RWPE1 (cell line): ENCODE measurements around the gene HEY2.
A peak's percentile ranks its signal among the peaks of the same experiment; 100 is the strongest.

Source experiments
- CTCF ChIA-PET: fragments of 350-600 bp; sonication (Branson Sonifier 250); formaldehyde crosslinking; extraction: SDS; loops from one replicate; lab custom pipeline; 2021; lab: Yijun Ruan, JAX
- POLR2A ChIA-PET: fragments of 400-600 bp; formaldehyde crosslinking; extraction: SDS; loops from one replicate; lab custom pipeline; 2020; ENCODE audit warnings: antibody characterized with exemption; ENCODE audit not compliant: low non-redundant PET; lab: Yijun Ruan, JAX
- DNase-seq: peaks from one replicate; pipeline ENCODE4 v3.0.0; 2012; ENCODE audit warnings: low spot score
- H3K27ac ChIP-seq: fragments of 450-650 bp; 2 replicates; pipeline ENCODE4 v1.5.1; 2017
- TF ChIP-seq, protein P1 (sequence below): fragments of 450-650 bp; conservative IDR thresholded peaks from 2 replicates; pipeline ENCODE4 v1.5.1; 2017; ENCODE audit warnings: low read depth, mild to moderate bottlenecking

HEY2 gene

DNA sequence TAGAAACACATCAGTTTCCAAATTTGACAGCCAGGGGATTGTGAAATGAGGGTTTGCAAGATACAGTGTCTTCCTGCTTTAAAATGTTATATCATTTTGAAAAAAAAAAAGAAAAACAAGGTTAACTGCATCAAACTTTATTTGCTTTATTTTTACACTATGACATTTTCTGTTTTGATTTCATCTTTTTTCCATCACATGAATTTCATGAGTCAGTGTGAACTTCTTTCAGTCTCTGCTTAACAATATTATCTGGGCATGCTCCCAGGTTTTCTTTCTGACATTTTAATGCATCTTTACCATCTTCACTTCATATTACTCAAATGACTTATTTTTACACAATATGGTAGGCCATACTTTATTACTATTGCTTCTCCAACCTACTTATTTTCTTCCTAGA, 43.2 kb downstream of the HEY2 start:
- ChIA-PET CTCF (no interaction called here), POLR2A (no interaction called here)
- TF ChIP-seq, protein P1, sequence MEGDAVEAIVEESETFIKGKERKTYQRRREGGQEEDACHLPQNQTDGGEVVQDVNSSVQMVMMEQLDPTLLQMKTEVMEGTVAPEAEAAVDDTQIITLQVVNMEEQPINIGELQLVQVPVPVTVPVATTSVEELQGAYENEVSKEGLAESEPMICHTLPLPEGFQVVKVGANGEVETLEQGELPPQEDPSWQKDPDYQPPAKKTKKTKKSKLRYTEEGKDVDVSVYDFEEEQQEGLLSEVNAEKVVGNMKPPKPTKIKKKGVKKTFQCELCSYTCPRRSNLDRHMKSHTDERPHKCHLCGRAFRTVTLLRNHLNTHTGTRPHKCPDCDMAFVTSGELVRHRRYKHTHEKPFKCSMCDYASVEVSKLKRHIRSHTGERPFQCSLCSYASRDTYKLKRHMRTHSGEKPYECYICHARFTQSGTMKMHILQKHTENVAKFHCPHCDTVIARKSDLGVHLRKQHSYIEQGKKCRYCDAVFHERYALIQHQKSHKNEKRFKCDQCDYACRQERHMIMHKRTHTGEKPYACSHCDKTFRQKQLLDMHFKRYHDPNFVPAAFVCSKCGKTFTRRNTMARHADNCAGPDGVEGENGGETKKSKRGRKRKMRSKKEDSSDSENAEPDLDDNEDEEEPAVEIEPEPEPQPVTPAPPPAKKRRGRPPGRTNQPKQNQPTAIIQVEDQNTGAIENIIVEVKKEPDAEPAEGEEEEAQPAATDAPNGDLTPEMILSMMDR: no peak
- no peak overlapping the region for H3K27ac ChIP-seq
- DNase-seq: no peak

GRCh38 chr6:125793280-125793679, 43.8 kb downstream of the HEY2 start:
- no peak for DNase-seq
- TF ChIP-seq, protein P1: no peak
- CTCF ChIA-PET: interaction anchor here (0.6 kb wide), 1 partner anchor 208 kb away, joined by 3 read pairs; no protein-coding TSS in a partner anchor

GRCh38 chr6:125793863-125794262, 44.4 kb downstream of the HEY2 start:
- no peak for DNase-seq
- ChIA-PET POLR2A (no interaction called here), CTCF (interaction anchor here (0.6 kb wide), 1 partner anchor 208 kb away, joined by 3 read pairs; no protein-coding TSS in a partner anchor)
- no peak overlapping the region for H3K27ac ChIP-seq
- TF ChIP-seq, protein P1: no peak

More at GRCh38 chr6:125793280-125793679, 43.8 kb downstream of the HEY2 start:
- POLR2A ChIA-PET: no interaction called here
- no peak overlapping the region for H3K27ac ChIP-seq

- ChIA-PET POLR2A (no interaction called here), CTCF (no interaction called here)
- TF ChIP-seq, protein P1: no peak
- no peak overlapping the region for H3K27ac ChIP-seq
- DNase-seq: peak; percentile 29
These were observed 45.1 kb downstream of the HEY2 start for GRCh38 chr6:125794342-125795137.

GRCh38 chr6:125795301-125795700, 45.9 kb downstream of the HEY2 start:
- no peak overlapping the region for H3K27ac ChIP-seq
- ChIA-PET CTCF (no interaction called here), POLR2A (no interaction called here)
- no peak for DNase-seq
- TF ChIP-seq, protein P1: no peak

DNA sequence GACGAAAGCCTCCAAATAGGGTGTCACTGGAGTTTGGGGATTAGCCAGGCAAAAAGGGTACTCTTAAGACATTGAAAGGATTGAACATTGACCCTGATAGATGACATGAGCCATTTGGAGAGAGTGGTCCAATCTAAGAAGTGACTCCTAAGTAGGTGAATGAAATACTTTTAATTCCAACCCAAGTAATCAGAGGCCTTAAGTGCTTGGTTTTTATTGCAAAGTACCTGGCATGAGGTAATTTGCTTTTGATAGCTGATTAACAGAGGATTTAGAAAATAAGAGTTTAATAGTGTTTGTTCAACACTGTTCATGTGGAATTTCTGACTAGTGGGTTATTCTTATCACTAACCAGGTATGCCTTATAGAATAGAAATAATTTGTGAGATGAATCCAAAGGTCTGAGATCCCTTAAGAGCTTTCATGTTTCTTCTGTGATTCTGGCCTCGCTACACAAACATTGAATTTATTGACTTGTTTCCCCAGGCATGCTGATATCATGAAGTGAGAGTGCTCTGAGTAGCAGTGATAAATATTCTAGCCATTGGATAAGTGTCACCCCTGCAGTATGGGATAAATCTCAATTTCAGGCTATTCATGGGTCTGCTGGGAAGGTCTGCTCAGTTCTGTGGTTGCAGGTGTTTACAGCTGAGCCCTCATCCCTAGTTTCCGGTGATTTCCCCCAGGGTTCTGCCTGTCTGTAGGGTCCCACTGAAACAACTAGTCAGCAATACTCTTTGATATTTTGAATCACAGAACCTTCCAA, 47.9 kb downstream of the HEY2 start:
- no peak overlapping the region for H3K27ac ChIP-seq
- TF ChIP-seq, protein P1: no peak
- POLR2A ChIA-PET: no interaction called here
- DNase-seq: no peak
- CTCF ChIA-PET: interaction anchor here (0.6 to 0.7 kb wide), 3 partner anchors 71 to 773 kb away, joined by 3 to 5 read pairs (median 4); no protein-coding TSS in a partner anchor
